GM21528 (cell line): ENCODE results near the gene COL24A1.
"Not testable (repeated sequence)": the region's sequence is repeated elsewhere in the genome, so short reads cannot be mapped to it uniquely, and the experiment has no call there.

Experiments used
- ATAC-seq: cut with Tn5 transposase; IDR thresholded peaks from one replicate; pipeline ENCODE4 v1.9.1; 2021; ENCODE audit warnings: mild to moderate bottlenecking, moderate library complexity; ENCODE audit not compliant: unreplicated experiment, low FRiP score

The COL24A1 gene

DNA sequence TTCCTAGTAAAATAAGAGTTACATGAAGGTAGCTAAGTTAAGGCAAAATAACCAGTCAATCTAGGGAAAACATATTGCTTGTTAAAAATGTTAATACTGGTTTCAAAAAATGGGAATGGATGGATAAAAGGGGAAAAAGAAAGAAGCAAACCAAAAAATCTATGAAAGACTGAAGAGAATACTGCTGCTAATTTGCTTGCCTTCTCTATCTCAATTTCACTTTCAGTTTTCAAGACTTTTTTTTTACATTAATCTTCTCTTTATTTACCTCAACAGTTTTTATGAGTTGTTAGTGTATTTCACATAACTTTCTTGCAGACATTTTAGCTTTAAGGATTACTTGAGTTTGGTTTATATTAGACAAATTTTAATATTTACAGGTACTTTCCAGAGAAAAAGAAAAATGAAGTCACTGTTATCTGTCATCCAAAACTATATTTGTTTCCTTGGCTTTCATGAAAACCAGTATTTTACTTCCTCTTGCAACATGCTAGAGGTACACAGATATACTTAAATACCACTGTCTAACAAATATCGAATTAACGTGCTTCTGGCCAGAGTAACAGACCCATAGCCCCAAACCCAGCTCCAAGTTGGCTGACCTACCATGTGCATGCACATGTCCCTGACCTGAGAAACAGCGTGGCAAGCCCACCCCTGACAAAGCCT lies 70.7 kb downstream of the COL24A1 start:
- ATAC-seq, result no peak

GRCh38 chr1:86084998-86085397 lies 71.6 kb downstream of the COL24A1 start:
- ATAC-seq, result no peak

- ATAC-seq, result no peak
Measured at GRCh38 chr1:86082183-86082582, 74.4 kb downstream of the COL24A1 start.

DNA sequence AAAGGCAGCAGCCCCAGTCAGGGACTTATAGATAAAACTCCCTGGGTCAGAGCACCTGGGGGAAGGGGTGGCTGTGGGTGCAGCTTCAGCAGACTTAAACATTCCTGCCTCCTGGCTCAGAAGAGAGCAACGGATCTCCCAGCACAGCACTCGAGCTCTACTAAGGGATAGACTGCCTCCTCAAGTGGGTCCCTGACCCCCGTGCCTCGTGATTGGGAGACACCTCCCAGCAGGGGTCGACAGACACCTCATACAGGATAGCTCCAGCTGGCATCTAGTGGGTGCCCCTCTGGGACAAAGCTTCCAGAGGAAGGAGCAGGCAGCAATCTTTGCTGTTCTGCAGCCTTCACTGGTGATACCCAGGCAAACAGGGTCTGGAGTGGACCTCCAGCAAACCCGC lies 84.1 kb downstream of the COL24A1 start:
- ATAC-seq, result not testable (repeated sequence)

- not testable (repeated sequence) for ATAC-seq
Measured at GRCh38 chr1:86071870-86072269, 84.7 kb downstream of the COL24A1 start.

GRCh38 chr1:86069757-86070145 lies 86.8 kb downstream of the COL24A1 start:
- ATAC-seq, result no peak

GRCh38 chr1:86068841-86069756 lies 87.5 kb downstream of the COL24A1 start:
- ATAC-seq, result no peak

- ATAC-seq, result no peak
Measured at GRCh38 chr1:86068271-86068721, 88.3 kb downstream of the COL24A1 start.

DNA sequence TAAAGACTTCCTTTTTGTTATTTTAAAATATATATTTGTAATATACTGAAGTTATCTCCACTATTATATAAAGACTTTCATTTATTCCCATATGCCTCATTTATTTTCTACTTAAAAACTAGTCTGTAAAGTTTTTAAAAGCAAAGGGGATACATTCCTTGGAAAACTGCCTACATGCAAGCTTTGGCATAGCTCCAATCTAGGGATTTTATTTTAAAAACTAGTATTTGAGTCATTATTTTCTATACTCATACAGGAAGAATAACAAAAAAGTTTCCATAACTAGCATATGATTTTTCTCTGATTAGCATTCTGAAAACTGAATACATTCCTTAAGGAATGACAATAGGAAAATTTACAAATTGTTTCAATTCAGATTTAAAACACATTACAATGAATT lies 88.9 kb downstream of the COL24A1 start:
- no peak for ATAC-seq

DNA sequence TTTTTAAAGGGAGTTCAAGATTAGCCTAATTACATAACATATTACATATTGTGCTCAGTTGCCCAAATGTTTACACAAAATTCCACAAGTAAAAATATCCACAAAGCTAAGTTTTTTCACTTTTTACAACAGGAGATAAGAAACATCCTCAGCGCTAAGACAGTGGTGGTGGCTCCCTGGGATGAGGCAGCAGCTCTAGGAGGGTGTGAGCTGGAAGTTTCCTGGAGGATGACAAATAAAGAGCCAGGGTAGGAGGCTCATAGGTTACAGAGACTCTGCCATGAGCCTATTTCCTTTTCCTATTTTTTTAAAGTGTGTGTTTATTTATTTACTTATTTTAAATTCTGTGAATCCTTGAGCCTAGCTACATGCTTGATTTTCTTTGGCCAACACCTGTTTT lies 91.7 kb downstream of the COL24A1 start:
- ATAC-seq, result no peak

GRCh38 chr1:86063721-86064120 lies 92.9 kb downstream of the COL24A1 start:
- ATAC-seq, result no peak

DNA sequence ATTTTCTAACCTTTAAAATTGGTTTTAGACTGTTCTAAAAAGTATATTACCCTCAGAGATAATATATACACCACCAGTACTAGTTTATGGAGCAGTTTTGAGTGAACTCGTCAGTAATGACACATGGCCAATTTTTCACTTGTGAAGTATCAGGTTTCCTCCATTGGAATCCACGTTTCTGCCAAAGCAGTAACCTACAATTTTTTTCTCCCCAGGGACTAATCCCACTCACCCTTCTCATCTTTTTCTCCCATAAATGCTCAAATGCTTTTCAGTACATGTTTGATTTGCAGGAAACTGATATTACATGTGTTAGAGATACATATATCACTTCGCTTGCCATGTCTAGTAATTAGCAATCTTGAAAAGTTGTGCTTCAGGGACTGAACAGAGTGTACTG lies 94.1 kb downstream of the COL24A1 start:
- no peak for ATAC-seq

DNA sequence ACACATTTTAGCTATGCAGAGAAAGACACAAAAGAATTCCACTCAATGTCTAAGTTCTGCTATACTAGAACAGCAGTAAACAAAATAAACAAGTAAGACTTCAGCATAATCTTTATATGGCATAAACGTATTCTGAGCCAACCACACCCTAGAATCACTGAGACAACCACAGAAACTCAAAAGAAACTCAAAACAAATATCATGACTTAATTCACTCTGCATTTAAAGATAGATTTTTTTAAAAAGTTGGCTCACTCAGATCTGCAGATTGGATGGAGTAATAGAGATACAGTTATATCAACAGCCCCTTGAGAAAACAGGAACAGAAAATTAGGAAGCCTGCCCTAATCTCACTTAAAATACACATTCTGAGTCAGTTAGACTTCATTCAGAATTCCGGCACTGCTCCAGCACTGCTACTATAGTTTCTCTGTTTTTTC lies 95.0 kb downstream of the COL24A1 start:
- ATAC-seq, result no peak

- no peak for ATAC-seq
Measured at GRCh38 chr1:86054396-86054795, 102.2 kb downstream of the COL24A1 start.

DNA sequence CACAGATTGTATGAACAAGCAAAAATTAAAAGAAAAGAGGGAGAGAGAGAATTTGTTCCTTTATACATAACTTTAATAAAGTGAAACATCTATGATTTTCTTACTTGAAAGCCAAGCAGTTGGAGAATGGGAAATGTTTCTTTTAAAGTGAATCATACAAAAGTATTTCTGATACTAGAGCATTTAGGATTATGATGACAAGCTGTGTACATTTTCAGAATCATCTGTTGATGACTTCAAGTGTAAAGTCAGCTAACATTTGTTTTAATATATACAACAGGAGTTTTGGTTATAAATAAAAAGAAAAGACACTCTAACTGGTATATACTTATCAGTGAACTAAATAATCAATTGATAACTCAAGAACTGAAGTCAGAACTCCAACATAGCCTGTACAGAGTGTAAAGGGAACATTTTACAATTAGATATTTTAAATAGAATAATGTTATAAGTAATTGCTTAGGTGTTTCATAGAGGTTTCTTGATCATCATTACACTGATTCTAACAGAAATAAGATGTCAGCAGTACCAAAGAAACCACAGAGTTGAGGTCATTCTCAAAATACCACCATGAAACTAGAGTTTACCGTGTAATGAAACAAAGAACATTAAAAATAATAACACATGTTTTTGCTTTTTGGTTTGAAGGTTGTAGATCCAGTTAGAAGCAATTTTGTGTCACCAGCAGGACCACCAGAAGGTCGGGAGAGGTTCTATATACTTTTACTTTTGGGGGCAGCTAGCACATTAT lies 103.4 kb downstream of the COL24A1 start:
- no peak for ATAC-seq

DNA sequence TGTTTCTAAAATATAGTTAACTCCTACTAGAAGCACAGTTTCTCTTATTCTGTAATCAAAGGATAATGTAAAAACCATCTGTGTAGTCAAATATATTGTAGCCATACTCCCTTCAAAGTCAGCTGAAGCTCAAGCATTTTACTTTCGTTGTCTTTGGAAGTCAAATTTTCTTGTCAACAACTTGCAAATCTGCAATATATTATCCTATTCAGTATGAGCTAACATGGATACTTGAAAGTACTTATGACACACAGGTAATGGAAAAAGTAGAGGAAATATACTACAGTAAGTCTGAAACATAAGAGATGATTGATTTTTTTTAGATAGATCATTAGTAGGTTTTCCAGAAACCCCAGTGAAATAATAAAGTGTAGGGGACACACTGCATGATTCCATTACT lies 121.5 kb downstream of the COL24A1 start:
- ATAC-seq, result no peak

DNA sequence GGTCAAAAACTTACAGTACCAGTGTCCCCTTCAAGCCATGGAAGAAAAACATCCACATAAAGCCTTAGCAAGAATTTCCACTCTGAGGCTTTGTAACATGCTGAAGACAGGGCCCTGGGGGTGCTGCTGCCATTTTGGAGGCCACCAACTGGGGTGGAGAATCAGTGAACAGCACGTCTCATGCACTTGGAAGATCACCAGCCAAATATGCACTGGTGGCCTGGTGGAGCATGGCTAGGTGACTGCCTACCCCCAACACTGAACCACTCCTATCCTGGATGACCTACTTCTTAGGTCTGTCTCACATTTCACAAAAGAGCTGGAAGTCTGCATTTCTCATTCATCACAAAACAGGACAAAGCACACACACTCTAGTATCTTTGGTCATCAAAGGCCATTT lies 126.4 kb downstream of the COL24A1 start:
- ATAC-seq, result no peak

- peak; percentile 63 for ATAC-seq
Measured at GRCh38 chr1:86018283-86018923, 138.2 kb downstream of the COL24A1 start.

GRCh38 chr1:86016076-86016759 lies 140.4 kb downstream of the COL24A1 start:
- ATAC-seq, result peak; percentile 56

GRCh38 chr1:86015375-86015774 lies 141.2 kb downstream of the COL24A1 start:
- ATAC-seq, result no peak
